Stimulated activated CD4-positive, alpha-beta T cell treated with anti-CD3 and anti-CD28 coated beads, Interleukin-1b, Interleukin-23, amount 100 ng/mL, for 24 hours (primary cell): ENCODE measurements around the gene VEPH1.

Experiments
- DNase-seq, 4 experiments: peaks; one replicate each; pipeline ENCODE4 v3.0.0-alpha.2; 2020; ENCODE audit warnings: low read depth in 4 of 4, low spot score in 1 of 4

The VEPH1 gene

GRCh38 chr3:157311633-157312375, 191.4 kb downstream of the VEPH1 start:
- no peak for DNase-seq

GRCh38 chr3:157310329-157311052, 192.7 kb downstream of the VEPH1 start:
- DNase-seq, result no peak

- no peak for DNase-seq
Observed at GRCh38 chr3:157306502-157306901, 196.7 kb downstream of the VEPH1 start.

GRCh38 chr3:157305392-157305791, 197.8 kb downstream of the VEPH1 start:
- DNase-seq, result no peak

- DNase-seq, result no peak
Observed at GRCh38 chr3:157301755-157302154, 201.5 kb downstream of the VEPH1 start.

GRCh38 chr3:157300981-157301663, 202.1 kb downstream of the VEPH1 start:
- DNase-seq, result no peak

- DNase-seq, result no peak
Observed at GRCh38 chr3:157300094-157300493, 203.1 kb downstream of the VEPH1 start.

GRCh38 chr3:157297328-157297915, 205.8 kb downstream of the VEPH1 start:
- DNase-seq, result no peak

- DNase-seq, result no peak
Observed at GRCh38 chr3:157294953-157295352, 208.3 kb downstream of the VEPH1 start.

GRCh38 chr3:157294491-157294890, 208.7 kb downstream of the VEPH1 start:
- no peak for DNase-seq

GRCh38 chr3:157290766-157291165, 212.4 kb downstream of the VEPH1 start:
- DNase-seq, result no peak

GRCh38 chr3:157285966-157286365, 217.2 kb downstream of the VEPH1 start:
- no peak for DNase-seq

GRCh38 chr3:157285141-157285540, 218.1 kb downstream of the VEPH1 start:
- no peak for DNase-seq

- no peak for DNase-seq
Observed at GRCh38 chr3:157284688-157285087, 218.5 kb downstream of the VEPH1 start.

GRCh38 chr3:157282261-157283191, 220.7 kb downstream of the VEPH1 start:
- DNase-seq, result no peak

- no peak for DNase-seq
Observed at GRCh38 chr3:157280786-157281185, 222.4 kb downstream of the VEPH1 start.

- DNase-seq, result no peak
Observed at GRCh38 chr3:157280354-157280753, 222.9 kb downstream of the VEPH1 start.

GRCh38 chr3:157279237-157279636, 224.0 kb downstream of the VEPH1 start:
- DNase-seq, result no peak

GRCh38 chr3:157276801-157277200, 226.4 kb downstream of the VEPH1 start:
- DNase-seq, result no peak

GRCh38 chr3:157275832-157276231, 227.4 kb downstream of the VEPH1 start:
- DNase-seq, result no peak
